ENCODE data around the gene DCAF5. TPM values are rescaled to one million over a fixed set of nuclear protein-coding genes. Genes with fewer than 3 reads are reported as not detected.

The DCAF5 gene
- total RNA-seq, 1 donor from 2014 or later, result 48.6 TPM

DNA sequence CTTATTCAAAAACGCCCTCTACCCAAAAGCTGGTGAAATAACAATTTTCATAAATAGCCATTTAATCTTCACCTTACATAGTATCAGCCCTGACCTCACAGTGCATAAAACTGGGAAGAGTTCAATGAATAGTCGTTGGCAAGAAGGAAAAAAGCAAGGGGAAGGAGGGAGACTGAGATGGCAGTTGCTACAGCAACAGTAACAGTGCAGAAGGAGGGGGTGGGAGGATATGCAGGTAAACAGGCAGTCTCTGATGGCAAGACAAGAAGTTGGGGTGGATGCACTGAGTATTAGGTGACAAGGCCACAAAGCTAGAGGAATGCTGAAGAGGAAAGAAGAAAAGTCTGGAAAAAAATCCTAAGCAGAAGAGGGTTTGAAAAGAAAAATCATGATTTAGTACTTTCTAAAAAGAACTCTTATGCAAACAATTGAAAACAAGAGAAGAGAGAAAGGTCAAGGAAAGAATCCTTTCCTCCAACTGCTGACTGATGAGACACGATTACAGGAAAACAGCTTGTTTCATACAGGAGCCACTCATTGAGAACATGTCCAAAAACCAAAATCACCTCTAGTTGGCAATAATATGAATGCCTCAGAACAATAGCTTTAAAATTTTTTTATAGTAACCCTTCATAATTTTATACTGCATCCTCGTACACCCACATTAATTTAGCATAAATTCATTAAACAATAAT, 56.0 kb downstream of the DCAF5 start:
- H3K4me3 ChIP-seq, result no peak overlapping the region
- no peak for DNase-seq (ENCODE audit: extremely low spot score in 2 of 2)
- no peaks in the 10 kb centered on the region for H3K27me3 ChIP-seq
- H3K27ac ChIP-seq, result no peak overlapping the region
- peaks cover 16% of the 10 kb centered on the region for H3K4me1 ChIP-seq
- intact Hi-C loops (cut with DNase I), result loop anchor here (10.0 kb wide), 1 partner anchor 182 kb away; no protein-coding TSS in a partner anchor
- TF ChIP-seq POLR2A (IDR thresholded peaks at IDR 0.05), result no peak
- TF ChIP-seq, protein P1, sequence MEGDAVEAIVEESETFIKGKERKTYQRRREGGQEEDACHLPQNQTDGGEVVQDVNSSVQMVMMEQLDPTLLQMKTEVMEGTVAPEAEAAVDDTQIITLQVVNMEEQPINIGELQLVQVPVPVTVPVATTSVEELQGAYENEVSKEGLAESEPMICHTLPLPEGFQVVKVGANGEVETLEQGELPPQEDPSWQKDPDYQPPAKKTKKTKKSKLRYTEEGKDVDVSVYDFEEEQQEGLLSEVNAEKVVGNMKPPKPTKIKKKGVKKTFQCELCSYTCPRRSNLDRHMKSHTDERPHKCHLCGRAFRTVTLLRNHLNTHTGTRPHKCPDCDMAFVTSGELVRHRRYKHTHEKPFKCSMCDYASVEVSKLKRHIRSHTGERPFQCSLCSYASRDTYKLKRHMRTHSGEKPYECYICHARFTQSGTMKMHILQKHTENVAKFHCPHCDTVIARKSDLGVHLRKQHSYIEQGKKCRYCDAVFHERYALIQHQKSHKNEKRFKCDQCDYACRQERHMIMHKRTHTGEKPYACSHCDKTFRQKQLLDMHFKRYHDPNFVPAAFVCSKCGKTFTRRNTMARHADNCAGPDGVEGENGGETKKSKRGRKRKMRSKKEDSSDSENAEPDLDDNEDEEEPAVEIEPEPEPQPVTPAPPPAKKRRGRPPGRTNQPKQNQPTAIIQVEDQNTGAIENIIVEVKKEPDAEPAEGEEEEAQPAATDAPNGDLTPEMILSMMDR (IDR thresholded peaks at IDR 0.05), result no peak
- TF ChIP-seq POLR2AphosphoS5 (IDR thresholded peaks at IDR 0.05; ENCODE audit: insufficient read depth in 1 of 2, low read depth in 1 of 2), result no peak
- no peaks in the 10 kb centered on the region for H3K9me3 ChIP-seq
- H3K36me3 ChIP-seq, result peaks cover 0 to 2% of the 10 kb centered on the region in 2 donors

GRCh38 chr14:69096246-69096645, 56.7 kb downstream of the DCAF5 start:
- Histone ChIP-seq H3K27ac (no peak overlapping the region), H3K36me3 (peaks cover 0 to 9% of the 10 kb centered on the region in 2 donors), H3K4me3 (no peak overlapping the region), H3K4me1 (peaks cover 9% of the 10 kb centered on the region), H3K27me3 (no peaks in the 10 kb centered on the region), H3K9me3 (no peaks in the 10 kb centered on the region)
- DNase-seq (ENCODE audit: extremely low spot score in 2 of 2), result no peak
- TF ChIP-seq, protein P1 (IDR thresholded peaks at IDR 0.05), result no peak
- TF ChIP-seq POLR2A (IDR thresholded peaks at IDR 0.05) (no peak), POLR2AphosphoS5 (IDR thresholded peaks at IDR 0.05; ENCODE audit: insufficient read depth in 1 of 2, low read depth in 1 of 2) (no peak)
- intact Hi-C loops (cut with DNase I), result loop anchor here (10.0 kb wide), 1 partner anchor 181 kb away; no protein-coding TSS in a partner anchor

DNA sequence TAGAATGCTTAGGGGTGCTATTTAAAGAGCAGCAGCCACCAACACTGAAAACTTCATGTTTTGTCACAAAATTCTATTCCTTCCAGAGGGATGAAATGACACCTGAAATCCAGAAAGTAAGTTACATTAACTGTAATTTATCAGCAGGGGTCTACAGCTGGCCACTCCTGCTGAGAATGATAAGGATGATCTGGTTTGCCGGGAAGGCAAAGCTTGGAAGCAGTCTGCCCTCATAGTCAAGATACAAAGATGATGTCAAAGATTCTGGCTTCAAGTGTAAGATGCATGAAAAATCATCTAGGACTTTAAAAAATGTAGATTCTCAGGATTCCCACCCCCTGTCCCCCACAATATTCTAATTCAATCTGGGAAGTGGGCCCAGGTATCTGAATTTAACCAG, 58.4 kb downstream of the DCAF5 start:
- Histone ChIP-seq H3K27ac (no peak overlapping the region), H3K4me1 (peaks cover 14% of the 10 kb centered on the region), H3K36me3 (peaks cover 0 to 26% of the 10 kb centered on the region in 2 donors), H3K9me3 (no peaks in the 10 kb centered on the region), H3K27me3 (no peaks in the 10 kb centered on the region), H3K4me3 (no peak overlapping the region)
- intact Hi-C loops (cut with DNase I), result loop anchor here (10.0 kb wide), 1 partner anchor 180 kb away; no protein-coding TSS in a partner anchor
- TF ChIP-seq POLR2A (IDR thresholded peaks at IDR 0.05) (no peak), POLR2AphosphoS5 (IDR thresholded peaks at IDR 0.05; ENCODE audit: insufficient read depth in 1 of 2, low read depth in 1 of 2) (no peak)
- TF ChIP-seq, protein P1 (IDR thresholded peaks at IDR 0.05), result no peak
- DNase-seq (ENCODE audit: extremely low spot score in 2 of 2), result no peak

DNA sequence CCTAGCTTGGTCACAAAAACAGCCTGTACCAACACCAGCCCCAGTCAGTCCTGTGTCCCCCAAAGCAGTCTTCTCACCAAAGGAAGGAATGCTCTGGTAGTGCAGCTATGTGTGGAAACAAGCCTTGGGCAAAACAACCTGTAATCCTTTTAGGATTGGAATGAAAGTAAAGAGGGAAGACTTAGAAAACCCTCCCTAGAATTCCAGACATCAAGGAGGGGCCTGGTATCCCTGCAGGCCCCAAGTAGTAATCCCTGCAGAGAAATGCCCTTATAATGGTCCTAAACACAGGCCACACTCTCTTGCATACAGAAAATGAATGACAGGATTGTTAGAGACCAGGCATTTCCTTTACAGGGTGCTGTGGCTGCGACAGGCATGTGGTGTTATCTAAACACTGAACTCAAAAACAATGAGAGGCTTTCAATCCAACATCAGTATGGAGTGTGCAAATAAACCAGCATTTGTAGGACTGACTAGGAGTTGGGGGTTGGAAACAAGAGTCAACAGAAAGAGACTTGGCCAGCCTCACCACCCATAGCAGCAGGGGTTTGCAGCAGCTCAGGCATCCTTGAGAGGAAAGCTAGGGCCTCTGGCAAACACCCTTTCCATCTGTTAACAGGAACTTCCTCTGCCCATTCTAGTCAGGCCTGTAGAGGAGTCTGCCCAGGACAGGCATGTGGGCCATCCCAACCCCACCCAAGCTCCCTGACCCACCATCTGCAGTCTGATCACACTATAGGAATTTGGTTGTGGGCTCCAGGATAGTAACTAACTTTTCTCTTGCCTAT, 59.1 kb downstream of the DCAF5 start:
- no peaks in the 10 kb centered on the region for H3K9me3 ChIP-seq
- H3K4me1 ChIP-seq, result peaks cover 21% of the 10 kb centered on the region
- DNase-seq (ENCODE audit: extremely low spot score in 2 of 2), result no peak
- H3K36me3 ChIP-seq, result peaks cover 0 to 27% of the 10 kb centered on the region in 2 donors
- intact Hi-C loops (cut with DNase I), result loop anchor here (10.0 kb wide), 1 partner anchor 179 kb away; no protein-coding TSS in a partner anchor
- H3K4me3 ChIP-seq, result no peak overlapping the region
- no peak overlapping the region for H3K27ac ChIP-seq
- TF ChIP-seq, protein P1 (IDR thresholded peaks at IDR 0.05), result no peak
- TF ChIP-seq POLR2AphosphoS5 (IDR thresholded peaks at IDR 0.05; ENCODE audit: insufficient read depth in 1 of 2, low read depth in 1 of 2), result no peak
- no peak for TF ChIP-seq POLR2A (IDR thresholded peaks at IDR 0.05)
- no peaks in the 10 kb centered on the region for H3K27me3 ChIP-seq

Measured in vagina (tissue), 2 donors.